ENCODE results near the gene GDNF.
"Not testable (repeated sequence)": the region's sequence is repeated elsewhere in the genome, so short reads cannot be mapped to it uniquely, and the experiment has no call there.

Gene GDNF, protein sequence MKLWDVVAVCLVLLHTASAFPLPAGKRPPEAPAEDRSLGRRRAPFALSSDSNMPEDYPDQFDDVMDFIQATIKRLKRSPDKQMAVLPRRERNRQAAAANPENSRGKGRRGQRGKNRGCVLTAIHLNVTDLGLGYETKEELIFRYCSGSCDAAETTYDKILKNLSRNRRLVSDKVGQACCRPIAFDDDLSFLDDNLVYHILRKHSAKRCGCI

DNA sequence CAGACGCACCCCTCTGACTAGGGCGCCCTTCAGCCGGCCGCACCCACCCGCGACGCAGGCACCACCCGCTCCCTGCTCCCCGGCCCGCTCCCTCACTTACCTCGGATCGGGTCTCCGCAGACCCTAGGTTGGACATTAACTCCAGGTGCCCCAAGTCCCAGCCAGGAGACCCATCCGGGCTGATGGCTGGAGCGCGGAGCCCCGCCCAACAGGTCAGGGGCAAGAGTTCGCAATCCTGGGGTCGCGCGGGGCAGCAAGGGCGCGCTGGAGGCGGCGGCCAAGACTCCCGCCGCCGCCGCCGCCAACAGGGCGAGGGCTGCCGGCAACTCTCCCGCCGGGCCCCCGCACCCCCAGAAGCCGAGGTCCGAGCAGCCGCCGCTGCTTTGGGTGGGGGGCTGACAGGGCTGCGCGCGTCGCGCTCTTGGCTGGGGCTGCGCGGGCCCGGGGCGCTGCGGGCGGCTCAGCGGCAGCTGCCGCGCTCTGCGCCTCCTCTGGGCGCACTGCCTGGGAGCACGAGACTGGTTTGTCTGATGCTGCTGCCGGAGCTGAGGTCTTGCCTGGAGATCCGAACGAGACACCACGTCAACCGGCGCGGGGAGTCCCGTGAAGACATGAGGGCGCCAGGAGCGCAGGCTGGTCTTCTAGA lies at the start of gene GDNF:
Gene GDNF, minus strand, starts transcription at position 635 of the 646 bp plus-strand sequence. CDS start 5,245 bp downstream, outside the sequence.
- in situ Hi-C loops (cut with MboI; ENCODE audit: low sequenced_read_pairs), result no loop called here

DNA sequence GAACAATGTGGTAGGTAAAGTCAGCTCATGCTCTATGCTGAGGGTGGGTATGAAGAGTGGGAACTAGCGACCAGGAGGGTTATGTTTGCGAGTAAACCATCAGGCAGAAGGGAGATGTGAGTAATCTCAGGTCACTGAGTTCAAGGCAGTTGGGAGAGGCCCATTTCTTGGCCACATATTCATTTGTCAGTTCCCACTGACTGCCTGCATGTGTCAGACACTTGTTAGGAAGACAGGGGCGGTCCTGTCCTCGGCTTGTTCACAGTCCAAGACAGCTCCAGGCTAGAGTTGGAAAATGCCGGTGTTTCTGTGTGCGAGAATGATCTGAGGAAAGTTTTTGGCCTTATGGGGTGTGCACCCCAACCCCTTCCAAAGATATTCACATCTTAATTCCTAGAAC lies 48.6 kb upstream of the GDNF start:
- in situ Hi-C loops (cut with MboI; ENCODE audit: low sequenced_read_pairs), result no loop called here

DNA sequence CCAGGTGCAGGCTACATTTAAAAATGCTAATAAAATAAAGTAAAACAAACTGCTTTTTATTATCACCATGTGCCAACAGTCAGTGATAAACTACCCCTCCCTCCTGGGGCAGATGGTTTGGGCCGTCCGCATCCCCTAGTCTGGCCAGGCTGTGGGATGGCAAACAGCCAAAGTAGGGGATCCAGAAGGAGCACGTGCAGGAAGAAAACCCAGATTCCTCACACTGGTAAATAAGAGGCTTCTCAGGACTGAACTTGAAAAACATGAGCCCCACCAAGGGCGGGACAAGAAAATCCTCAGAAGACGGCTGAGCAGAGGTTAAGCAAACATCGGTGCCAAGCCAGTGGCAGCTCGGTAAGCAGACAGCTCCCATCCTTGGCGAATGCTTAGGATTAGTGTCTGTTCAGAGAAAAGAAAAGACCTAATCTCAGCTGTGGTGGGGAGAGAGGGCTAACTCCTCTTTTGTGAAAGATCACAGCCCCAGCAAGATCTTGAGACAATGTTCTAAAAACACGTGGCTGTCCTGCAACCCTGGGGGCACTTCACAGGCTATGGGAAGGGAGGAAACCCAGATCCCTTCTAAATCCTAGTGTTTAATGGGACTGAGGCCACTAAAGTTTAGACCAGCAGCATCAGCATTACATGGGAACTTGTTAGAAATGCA lies 46.5 kb upstream of the GDNF start:
- in situ Hi-C loops (cut with MboI; ENCODE audit: low sequenced_read_pairs), result no loop called here

DNA sequence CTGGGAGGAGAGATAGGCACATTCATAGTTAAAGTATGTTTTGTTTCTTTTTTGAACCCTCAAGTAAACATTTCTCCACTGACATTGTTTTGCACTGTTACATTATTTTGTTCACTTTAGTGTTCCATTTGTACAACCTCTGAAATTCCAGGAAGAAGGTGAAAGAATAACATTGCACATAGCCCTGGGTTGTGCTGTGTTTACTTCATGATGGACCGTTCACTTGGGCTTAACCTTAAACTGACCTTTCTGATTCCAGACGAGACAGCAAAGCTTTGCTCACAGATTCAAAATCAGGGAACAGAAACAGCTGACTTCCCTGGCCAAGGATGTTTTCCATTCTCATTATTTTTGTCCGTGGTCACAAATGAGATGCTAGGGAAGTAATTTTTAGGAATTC lies 42.8 kb upstream of the GDNF start:
- in situ Hi-C loops (cut with MboI; ENCODE audit: low sequenced_read_pairs), result no loop called here

DNA sequence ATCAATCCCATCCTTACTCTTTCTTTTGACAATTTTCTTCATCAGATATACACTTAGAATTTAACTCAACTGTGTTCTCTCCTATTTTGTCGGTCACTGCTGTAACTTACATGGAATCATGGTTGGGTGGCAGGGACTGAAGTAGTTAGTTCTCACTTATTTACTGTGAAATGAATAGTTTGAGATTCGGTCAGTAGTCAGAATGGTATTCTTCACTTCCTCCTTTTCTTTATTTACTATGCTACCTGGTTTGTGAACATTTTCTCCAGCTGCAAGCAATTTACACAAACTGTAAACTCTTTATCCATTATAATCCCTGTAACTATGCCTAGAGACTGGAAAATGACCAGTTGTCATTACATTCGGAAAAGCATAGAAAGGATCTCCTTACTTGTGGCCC lies 41.5 kb upstream of the GDNF start:
- in situ Hi-C loops (cut with MboI; ENCODE audit: low sequenced_read_pairs), result no loop called here

DNA sequence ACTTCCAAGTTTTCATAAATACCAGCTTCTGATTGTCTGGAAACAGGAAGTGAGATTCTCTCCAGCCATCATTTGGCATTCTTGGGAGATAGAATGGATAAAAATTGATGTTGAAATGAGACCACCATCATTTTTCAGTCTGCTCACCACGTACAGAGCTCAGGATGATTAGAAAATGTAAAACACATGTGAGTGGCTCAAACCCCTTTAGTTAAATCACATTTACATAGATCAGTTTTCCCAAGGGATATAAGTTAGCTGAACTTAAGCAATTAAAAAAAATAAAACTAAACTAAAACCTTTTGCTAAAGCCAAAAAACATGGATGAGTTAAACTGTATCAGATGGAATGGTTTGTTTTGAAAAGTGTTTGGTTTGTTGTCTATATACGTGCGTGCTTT lies 37.1 kb upstream of the GDNF start:
- in situ Hi-C loops (cut with MboI; ENCODE audit: low sequenced_read_pairs), result no loop called here

DNA sequence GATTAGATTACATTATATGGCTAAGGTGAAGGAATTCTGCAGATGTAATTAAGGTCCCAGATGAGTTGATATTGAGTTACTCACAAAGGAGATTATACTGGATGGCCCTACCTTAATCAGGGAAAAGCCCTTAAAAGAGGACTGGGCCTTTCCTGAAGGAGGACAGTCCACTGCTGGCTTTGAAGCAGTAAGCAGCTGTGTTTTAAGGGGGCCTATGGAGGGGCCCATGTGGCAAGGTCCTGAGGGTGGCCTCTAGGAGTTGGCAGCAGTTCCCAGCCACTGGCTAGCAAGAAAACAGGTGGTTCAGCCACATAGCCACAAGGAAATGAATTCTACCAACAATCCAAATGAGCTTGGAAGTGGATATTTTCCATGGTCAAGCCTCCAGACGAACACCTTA lies 36.4 kb upstream of the GDNF start:
- in situ Hi-C loops (cut with MboI; ENCODE audit: low sequenced_read_pairs), result no loop called here

DNA sequence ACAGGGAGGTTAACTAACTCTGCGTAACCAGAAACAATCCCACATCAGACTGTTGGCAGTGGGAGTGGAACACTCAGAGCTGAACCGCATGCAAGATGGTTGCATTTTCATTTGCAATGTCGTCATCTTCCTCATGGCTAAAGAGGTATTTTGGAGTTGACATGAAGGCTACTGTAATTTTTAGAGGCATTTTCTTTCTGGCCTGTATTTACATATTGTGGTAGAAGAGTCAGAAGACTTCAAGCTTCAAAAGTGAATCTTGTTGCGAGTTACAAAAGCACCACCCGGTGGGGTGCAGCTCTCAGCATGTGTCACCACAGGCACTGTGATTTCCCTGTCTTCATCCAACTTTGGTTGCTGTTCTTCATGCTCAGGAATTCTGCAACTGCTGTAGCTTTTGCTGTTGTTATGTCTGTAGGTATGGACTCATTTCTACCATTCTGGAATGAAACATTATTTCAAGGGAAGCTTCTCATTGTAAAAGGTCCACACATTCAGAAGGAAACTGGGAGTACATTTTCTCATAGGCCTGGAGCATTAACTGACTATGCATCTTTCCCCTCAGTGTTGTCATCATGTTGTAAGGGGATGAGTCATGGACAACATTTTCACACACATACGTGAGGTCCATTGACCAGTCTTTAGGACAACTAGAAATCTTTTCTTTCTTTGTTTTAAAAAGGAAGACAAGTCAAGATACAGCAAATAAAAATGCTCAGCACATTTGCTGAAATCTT lies 35.4 kb upstream of the GDNF start:
- in situ Hi-C loops (cut with MboI; ENCODE audit: low sequenced_read_pairs), result no loop called here

DNA sequence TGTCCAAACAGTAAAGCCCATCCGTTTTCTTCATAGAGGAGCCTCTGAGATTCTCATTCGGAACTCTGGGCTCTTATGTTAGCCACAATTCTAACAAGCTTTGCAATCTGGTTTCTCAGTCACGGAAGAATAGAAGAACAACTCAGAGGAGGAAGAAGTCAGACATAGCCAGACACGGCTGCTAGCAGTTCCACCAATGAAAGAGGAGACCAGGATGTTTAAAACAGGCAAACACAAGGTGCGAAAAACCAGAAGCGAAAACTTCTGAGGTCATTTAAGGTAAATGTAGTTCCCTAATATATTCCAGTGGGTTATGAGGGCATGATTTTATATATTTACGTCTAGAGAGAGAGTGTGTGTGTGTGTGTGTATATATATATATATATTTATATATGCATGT lies 34.1 kb upstream of the GDNF start:
- in situ Hi-C loops (cut with MboI; ENCODE audit: low sequenced_read_pairs), result no loop called here

DNA sequence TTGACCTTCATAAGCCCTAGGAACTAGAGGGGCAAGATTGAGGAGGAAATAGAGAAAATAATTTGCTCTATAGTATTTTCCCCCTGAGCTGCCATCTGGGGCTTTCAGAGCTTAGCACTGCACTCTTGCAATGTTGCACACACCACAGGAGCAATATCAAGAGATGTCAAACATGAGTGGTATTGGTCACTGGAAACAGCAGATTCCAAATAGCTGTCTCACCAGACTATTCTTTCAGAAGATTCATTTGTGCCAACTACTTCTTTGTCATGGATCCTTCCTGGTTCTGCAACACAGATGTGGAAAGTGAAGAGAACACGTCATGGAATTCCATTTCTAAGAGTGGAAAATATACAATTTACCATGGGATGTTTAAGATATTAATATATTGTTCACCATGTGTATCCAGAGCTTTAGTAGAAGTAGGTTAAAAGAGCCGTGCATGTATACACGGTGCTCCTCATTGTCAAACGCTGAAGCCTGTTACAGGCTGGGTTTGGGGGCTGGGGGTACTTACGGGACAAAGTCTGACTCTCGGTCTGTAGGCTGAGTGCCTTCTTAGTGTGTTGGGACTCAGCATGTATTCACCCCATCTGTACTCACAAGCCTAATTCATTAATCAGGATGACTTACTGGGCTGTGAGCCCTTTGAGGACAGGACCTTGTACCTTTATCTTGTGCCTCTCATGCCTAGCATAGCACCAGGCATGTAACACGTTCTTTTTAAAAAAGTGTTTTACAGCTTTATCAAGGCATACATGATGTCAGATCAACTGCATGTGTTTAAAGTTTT lies 31.4 kb upstream of the GDNF start:
- in situ Hi-C loops (cut with MboI; ENCODE audit: low sequenced_read_pairs), result no loop called here

DNA sequence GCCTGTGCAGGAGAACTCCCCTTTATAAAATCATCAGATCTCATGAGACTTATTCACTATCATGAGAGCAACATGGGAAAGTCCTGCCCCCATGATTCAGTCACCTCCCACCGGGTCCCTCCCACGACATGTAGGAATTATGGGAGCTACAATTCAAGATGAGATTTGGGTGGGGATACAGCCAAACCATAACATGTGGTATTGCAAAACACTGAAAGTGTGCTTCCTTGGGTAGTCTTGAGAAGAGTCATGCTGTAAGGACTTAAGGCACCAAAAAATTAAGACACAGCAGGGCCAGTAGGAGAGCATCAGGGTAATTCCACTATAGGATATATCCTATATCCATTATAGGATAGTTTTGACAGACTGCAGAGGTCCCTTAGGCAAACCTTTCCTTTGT lies 29.4 kb upstream of the GDNF start:
- in situ Hi-C loops (cut with MboI; ENCODE audit: low sequenced_read_pairs), result no loop called here

DNA sequence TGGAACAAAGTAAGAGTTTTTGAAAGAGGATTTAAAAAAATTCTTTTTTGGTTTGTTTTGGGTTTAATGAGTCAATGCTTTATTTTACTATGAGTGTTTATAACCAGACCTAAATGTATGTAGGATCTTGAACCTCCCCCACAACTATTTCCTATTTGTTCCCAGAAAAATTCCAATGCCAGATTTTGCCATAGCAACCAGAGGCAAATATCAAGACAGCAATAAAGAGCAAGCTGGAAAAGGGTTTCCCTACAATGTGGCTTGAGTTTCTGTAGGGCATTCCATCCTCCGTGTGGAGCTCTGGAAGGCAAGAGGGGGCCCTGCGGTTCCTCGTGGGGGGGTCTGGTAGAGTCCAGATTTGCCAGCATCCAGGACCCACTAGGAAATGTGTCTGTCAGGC lies 27.8 kb upstream of the GDNF start:
- in situ Hi-C loops (cut with MboI; ENCODE audit: low sequenced_read_pairs), result no loop called here

DNA sequence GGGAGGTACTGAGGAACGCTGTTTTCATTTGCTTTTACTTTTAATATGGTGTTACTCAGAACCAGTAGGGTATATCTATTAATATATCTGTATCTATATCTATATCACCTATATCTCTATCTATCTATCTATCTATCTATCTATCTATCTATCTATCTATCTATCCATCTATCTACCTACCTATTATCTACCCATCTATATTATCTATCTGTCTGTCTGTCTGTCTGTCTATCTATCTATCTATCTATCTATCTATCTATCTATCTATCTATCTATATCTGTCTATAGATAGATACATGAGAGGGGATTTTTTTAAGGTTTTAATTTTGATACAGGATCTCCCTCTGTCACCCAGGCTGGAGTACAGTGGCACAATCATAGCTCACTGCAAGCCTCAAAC lies 23.1 kb upstream of the GDNF start:
- in situ Hi-C loops (cut with MboI; ENCODE audit: low sequenced_read_pairs), result not testable (repeated sequence)

DNA sequence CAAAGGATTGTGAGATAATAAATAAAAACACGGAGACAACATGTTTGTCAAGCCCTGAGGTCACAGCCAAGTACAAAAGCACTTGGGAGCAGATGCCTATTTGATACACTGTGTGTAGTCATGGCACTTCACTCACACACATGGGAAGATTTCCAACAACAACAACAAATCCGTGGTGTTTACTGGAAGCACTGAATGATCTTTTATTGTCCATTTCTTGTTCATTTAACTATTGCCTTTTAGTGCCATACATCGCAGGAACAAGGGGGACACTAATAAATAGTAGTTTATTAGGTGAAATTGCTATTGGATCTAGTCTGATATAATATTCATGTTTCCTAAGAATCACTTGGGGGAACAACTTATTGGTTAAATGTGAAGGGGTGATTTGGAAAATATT lies 20.4 kb upstream of the GDNF start:
- in situ Hi-C loops (cut with MboI; ENCODE audit: low sequenced_read_pairs), result no loop called here

DNA sequence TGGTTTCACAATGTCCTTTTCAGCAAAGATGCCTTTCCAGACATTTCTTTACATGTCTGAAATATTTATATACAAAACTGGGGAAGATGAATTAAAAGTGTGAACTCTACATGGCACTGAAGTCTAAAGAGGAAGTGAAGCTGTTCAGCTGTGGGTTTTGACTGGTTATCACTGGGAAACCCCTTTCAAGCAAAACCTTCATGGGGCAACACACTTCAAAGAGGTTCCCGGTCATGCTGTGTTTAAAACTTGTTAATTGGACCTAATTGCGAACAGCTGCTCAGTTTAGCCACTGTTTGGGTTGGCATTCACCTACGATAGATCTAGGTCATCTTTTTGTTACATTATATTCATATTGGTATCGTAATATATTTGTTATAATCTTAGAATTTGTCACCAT lies 20.0 kb upstream of the GDNF start:
- in situ Hi-C loops (cut with MboI; ENCODE audit: low sequenced_read_pairs), result no loop called here

DNA sequence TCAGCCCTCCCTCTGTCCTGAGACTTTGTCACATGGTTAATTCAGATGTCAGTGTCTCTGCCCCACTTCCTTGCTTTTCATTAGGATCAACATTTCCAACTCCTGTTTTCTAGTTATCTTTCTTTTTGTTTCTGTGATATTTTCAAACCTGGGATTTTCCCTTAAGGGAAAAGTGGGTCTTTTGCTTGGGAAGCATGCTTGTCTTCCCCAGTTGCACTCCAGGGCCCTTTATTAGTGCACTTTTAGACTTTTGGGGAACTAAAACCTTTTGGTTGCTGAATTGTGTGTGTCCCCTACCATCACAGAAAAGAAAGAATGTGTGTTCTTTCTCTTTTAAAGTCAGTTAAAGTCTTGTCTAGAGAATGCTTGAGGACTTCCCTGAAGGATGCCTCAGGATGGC lies 18.4 kb upstream of the GDNF start:
- in situ Hi-C loops (cut with MboI; ENCODE audit: low sequenced_read_pairs), result no loop called here

DNA sequence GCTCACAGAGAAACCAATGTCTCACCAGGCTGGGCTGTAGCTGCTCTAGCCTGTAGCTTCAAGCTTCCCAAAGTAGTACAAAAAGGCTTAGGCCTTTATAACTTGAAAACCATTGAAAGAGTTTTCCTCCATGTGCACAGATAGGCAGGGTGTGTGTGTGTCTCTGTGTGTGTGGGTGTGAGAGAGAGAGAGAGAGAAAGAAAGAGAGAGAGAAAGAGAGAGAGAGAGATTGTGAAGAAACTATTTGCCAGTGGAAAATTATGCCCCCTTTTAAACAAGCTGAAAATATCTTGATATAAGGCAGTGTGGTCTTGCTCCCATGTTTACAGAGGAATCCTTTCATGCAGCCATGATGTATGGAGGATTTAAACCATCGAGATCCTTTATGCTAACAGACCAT lies 17.9 kb upstream of the GDNF start:
- in situ Hi-C loops (cut with MboI; ENCODE audit: low sequenced_read_pairs), result no loop called here

DNA sequence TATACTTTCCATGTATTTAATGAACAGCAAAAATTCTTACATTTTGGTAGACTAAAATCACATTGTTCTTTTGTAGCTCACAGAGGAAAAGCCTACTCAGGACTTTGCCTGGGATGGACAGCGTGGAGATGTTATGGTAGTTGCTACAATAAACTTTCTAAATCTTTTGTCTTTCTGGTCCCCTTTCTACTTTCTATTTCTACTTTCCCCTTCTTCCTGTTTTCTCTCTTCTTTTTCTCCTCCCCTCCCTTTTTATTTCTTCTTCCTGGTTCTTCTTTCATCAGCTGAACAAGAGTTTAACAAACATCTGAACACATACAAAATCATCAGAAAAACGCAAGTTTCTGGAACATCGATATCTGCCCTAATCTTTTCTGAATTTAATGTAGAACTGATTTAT lies 15.6 kb upstream of the GDNF start:
- in situ Hi-C loops (cut with MboI; ENCODE audit: low sequenced_read_pairs), result no loop called here

DNA sequence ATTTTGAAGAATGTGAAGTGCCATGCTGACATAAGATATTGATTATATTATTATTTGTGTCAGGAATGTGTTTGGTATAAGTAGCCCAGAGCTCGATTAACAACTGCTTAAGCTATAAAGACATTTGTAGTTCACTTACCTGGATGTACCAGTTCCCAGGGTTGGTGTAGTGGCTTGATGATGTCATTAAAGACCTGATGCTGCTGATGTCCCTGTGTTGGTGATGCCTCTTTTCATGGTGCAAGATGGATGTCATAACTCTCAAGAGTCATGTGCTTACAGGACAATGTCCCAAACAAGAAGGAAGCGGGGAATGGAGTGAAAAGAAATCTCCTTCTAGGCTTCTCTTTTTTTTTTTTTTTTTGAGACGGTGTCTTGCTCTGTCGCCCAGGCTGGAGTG lies 11.5 kb upstream of the GDNF start:
- in situ Hi-C loops (cut with MboI; ENCODE audit: low sequenced_read_pairs), result no loop called here

DNA sequence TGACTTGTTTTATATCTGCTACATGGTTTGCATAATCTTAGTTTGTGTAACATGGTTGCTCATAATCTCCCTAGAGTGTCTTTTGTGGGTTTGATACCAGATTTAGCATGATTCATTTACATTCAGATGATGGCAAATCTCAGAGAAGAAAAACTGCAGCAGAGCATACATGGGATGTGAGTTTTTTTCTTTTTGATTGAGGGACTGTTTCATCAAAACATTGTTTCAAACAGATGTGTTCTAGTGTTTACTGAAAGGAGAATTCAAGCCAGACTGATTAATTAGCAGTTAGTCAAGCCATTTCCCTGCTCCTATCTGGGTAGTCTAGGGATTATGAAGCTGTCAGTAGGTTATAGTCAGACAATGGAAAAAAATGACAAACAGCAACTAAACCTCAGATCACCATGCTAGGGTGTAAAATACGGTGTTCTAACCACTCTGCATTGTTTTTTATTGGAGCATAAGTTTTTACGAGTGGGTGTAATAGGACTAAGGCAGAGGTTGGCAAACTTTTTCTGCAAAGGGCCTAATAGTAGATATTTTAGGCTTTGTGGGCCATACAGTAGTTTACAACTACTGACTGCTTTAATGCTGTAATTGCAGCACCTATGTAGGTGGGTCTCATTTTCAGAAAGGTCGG lies 10.5 kb upstream of the GDNF start:
- in situ Hi-C loops (cut with MboI; ENCODE audit: low sequenced_read_pairs), result no loop called here

DNA sequence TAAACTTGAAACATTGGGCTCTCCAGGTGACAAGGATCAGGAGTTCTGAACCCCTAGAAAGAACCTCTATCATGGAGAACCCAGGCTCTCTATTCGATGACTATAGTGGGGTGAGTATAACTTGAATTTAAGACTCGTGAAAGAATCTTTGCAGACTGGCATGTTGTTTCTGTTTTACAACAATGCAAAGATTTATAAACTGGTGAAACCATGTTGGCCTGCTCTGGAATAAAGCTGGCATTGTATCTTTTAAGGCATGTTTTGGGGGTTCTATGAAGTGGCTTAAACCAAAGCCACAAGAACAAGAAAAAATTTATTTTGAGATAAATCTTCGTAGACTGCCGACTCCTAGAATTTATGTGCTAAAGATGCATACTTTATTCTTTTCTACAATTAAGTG lies 9.8 kb upstream of the GDNF start:
- in situ Hi-C loops (cut with MboI; ENCODE audit: low sequenced_read_pairs), result no loop called here

Measured in HL-60/S4 treated with phorbol 12-myristate 13-acetate at 8.2 ng/mL for 4 days and 3 days (cell line).